NCI-H524 (cell line): Measurements from ENCODE around the gene LMTK2.

Source experiments
- DNase-seq, 2 experiments: peaks; one replicate each; lab custom pipeline; 2025; lab: John Stamatoyannopoulos, UW

Gene LMTK2

GRCh38 chr7:98137134-98137825 lies 30.6 kb downstream of the LMTK2 start:
- DNase-seq = no peak

- DNase-seq = no peak
These were observed 31.1 kb downstream of the LMTK2 start for GRCh38 chr7:98137826-98138151.

DNA sequence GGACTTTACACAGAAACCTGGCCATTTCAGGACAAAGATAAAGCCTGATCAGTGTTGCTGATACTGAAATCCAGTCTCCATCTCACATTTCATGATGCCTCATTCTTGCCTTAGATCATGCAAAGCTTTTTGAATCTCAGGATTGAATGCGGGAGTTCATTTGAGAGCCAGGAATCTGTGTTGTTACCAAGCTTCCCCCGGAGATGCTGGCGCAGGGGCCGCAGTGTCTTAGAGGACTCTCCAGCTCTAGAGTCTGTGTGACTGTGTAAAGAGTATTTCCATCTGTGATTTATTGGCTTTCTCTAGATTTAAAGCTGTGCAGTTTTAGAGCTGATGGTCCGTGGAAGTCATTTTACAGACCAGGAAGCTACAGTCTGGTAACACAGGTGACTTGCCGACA lies 32.0 kb downstream of the LMTK2 start:
- DNase-seq = no peak

GRCh38 chr7:98142658-98143057 lies 36.0 kb downstream of the LMTK2 start:
- DNase-seq = no peak

DNA sequence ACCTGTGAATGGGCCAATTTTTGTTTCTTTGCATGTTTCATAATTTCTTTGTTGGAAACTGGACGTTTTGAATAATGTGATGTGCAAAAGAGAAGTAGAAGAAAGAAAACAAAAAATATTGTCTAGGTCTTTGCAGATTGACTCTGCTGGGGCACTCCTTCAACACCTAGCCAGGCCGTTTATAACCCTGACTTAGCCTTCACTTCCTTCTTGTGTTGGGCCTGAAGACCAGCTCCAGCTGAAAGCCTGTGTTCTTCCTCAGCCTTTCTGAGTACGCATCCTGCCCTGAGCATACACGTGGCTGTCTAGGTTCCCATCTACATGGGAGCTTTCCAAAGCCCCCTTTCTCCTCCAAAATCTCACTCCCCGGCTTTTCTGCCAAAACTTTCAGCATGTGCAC lies 41.9 kb downstream of the LMTK2 start:
- DNase-seq = no peak

DNA sequence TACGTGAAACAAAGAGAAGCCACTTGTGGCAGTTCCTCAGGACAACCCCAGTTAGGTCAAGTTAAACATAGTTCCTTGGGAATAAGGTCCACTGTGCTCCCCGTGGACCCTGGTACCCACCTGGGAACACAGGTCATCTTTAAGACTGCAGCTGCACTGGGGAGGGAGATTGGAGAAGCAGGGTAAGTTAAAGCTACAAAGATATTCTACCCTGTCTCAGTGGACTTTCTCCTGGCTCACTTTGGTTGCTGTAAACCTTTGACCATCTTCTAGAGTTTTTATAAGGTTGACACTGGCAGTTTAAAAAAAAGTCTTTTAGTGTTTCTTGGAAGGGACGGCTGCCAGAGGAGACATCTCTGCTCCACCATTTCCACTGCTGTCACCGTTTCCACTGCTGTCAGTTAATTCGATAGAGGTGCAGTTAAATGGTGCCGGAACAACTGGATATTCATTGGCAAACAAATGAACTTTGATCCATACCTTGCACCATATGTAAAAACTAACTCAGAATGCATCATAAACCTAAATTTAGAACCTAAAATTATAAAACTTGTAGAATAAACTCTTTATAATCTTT lies 42.5 kb downstream of the LMTK2 start:
- no peak for DNase-seq

DNA sequence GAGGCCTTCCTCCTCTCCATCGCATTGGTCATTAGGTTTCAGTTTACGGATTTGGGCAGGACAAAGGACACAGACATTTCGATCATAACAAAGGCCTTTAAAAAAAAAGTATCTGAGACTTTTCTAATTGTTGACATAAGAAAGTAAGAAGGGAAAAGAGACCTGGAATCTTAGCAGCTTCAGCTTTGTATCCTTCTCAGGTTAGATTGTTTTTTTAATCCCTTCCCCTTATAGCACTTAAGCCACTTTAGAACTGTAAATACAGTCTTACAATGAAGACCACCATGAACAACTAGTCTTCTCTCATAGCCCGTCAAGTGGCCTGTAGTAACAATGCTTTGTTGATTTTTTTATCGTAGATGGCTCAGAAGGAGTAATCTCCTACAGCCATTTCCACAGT lies 45.2 kb downstream of the LMTK2 start:
- DNase-seq = no peak

- DNase-seq = no peak
These were observed 50.0 kb downstream of the LMTK2 start for GRCh38 chr7:98156700-98157099.

- no peak for DNase-seq
These were observed 51.1 kb downstream of the LMTK2 start for GRCh38 chr7:98157761-98158160.

GRCh38 chr7:98162758-98163157 lies 56.1 kb downstream of the LMTK2 start:
- DNase-seq = no peak

DNA sequence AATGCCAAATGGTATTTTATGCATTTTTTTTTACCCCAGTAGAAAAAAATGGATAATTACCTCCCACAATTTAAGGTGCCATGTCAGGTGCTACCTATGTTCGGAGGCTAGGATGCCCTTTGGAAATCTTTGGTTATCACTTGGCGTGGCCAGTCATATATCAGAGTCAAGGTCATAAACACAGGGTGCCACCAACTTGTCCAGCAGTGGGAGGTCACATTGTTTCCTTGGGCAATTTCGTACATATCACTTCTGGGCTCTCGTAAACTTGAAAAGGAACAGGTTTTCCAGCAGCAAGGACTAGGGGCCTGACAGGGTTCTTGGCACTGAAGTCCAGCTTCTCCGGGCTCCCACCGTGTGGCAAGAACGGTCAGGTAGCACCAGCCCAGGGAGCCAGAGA lies 56.6 kb downstream of the LMTK2 start:
- DNase-seq = no peak

- no peak for DNase-seq
These were observed 57.2 kb downstream of the LMTK2 start for GRCh38 chr7:98163704-98164494.

GRCh38 chr7:98165827-98166667 lies 59.4 kb downstream of the LMTK2 start:
- peak in 1 of 2 experiments; percentile 6 for DNase-seq

- no peak for DNase-seq
These were observed 60.0 kb downstream of the LMTK2 start for GRCh38 chr7:98166668-98166970.

- no peak for DNase-seq
These were observed 61.0 kb downstream of the LMTK2 start for GRCh38 chr7:98167653-98168052.

GRCh38 chr7:98168181-98168903 lies 61.7 kb downstream of the LMTK2 start:
- DNase-seq = peak; percentile 11 to 54

DNA sequence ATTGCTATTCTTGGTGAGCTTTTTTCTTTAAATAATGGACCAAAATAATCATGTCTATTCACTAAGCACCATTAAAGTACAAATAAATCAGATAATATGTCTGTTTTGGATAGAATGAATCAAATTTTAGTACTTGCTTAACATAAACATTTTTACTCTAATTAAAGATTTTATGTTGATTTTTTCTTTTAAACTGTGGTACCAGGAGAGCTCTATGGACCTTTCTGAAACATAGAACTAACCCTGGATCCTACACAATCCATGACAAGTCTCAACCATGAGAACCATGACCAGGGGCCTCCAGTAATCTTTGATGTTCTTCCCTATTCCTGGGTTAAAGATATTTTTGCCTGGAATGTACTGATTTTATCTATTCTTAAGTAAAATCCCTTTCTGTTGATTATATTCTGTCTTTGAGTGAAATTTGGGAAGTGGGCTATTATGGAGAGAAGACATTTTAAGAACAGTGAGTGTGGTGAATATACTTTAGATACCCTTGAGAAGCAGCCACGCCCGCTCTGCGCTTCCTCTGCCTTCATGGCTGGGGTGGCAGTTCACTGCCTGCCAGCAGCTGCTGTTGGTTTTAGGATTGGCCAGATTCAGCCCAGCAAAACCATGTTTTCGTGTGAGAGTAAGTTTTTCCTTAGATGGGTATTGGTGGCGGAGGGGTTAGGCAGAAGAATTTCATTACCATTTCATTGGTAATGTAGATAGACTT lies 62.4 kb downstream of the LMTK2 start:
- DNase-seq = no peak

DNA sequence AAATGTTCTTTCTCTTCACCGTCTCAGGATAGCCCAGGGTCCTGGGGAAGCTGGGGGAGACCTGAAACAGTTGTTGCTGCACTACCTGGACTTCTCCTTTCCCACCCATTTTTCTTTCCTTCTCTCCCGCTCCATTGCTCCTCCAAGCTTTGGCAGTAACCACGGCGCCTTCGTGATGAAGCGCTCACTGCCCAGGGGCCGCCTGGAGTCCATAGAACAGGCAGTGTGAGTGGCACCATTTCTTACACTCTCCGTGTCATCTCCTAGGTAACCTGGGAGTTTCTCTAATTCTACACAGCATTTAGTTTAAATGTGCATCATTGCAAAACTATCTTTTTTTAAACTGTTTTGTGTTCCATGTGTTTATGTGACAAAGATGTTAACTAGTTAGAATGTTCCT lies 64.3 kb downstream of the LMTK2 start:
- DNase-seq = no peak

DNA sequence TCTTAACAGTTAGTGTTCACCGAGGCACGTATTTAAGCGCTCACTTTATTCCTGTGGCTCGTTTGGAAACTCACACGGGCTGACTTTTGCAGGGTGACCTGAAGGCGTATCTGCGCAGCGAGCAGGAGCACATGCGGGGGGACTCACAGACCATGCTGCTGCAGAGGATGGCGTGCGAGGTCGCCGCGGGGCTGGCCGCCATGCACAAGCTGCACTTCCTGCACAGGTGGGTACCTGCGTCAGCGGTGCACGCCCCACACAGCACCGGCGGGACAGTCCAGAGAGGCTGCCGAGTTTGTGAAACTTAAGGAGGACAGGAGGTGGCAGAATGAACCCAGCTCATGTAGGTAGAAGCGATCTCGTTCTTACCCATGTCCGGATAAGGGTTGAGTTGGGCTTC lies 64.8 kb downstream of the LMTK2 start:
- DNase-seq = no peak

DNA sequence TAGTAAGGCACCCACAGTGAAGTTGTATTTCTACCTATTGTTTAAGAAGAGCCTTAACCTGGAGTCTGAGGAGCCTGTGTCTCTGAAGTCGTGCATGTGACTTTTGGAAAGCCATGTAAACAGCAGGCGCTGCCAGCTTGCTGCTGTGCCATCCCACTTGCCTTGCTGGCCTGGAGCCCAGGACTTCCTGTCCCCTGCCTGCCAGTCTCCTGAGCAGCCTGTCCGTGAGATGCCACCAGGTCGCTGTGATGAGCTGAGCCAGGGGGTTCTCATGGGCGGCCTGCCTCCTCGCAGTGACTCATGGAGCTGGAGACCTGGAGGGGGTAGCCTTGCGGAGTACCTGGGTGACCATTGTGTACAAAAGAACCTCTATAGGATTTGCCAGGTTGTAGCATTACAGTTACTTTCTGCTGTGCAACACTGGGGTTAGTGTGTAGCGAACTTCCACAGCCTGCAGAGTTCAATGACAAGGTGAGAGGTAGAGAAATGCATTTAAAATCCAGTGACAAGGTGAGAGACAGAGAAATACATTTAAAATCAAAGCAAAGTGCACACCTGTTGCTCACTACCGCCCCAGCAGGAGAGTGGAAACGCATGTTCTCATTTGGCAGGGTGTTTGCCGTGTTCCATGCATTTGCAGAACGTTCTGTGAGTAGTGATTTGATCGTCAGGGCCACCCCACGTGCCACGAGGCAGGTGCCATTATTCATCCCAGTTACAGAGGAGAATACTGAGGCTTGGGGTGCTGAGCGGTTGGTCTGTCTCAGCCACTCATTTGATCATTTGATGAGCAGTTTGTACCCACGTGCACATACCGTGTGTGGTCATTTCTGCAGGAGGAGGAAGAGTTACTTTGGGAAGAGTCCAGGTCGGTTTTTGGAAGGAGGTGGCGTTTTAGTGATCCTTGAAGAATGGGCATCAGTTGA lies 67.9 kb downstream of the LMTK2 start:
- no peak for DNase-seq
